KMS-11 (cell line): ENCODE data around the gene MALL.

Experiments
- H2AFZ ChIP-seq: fragments of 200-600 bp; sonication (generic); 2 replicates; pipeline ENCODE4 v1.6.1; 2016; ENCODE audit warnings: antibody characterized with exemption, mixed run types, low read depth
- H3K27ac ChIP-seq: fragments of 200-600 bp; sonication (generic); 2 replicates; pipeline ENCODE4 v1.6.1; 2016; ENCODE audit warnings: mild to moderate bottlenecking, mixed run types
- H3K27me3 ChIP-seq: fragments of 200-600 bp; sonication (generic); 2 replicates; pipeline ENCODE4 v1.6.1; 2017; ENCODE audit warnings: mild to moderate bottlenecking, low read depth, mixed run types, moderate library complexity; ENCODE audit not compliant: insufficient read depth
- H3K36me3 ChIP-seq: fragments of 200-600 bp; sonication (generic); 2 replicates; pipeline ENCODE4 v1.6.1; 2017; ENCODE audit warnings: mild to moderate bottlenecking, mixed run types; ENCODE audit not compliant: insufficient read depth
- H3K4me1 ChIP-seq: fragments of 200-600 bp; sonication (generic); 2 replicates; pipeline ENCODE4 v1.6.1; 2016; ENCODE audit warnings: mild to moderate bottlenecking, low read depth, mixed run types; ENCODE audit not compliant: poor library complexity, severe bottlenecking
- H3K4me2 ChIP-seq: fragments of 200-600 bp; sonication (generic); 2 replicates; pipeline ENCODE4 v1.7.0; 2016; ENCODE audit warnings: mild to moderate bottlenecking, mixed run types
- H3K4me3 ChIP-seq: fragments of 200-600 bp; sonication (generic); IDR thresholded peaks from 2 replicates; pipeline ENCODE4 v1.6.1; 2017; ENCODE audit warnings: low read depth, low read length, mixed read lengths; ENCODE audit not compliant: insufficient read depth
- H3K79me2 ChIP-seq: fragments of 200-600 bp; sonication (generic); 2 replicates; pipeline ENCODE4 v1.6.1; 2016; ENCODE audit warnings: low read depth, mixed run types; ENCODE audit not compliant: insufficient read depth
- H3K9ac ChIP-seq: fragments of 200-600 bp; sonication (generic); 2 replicates; pipeline ENCODE4 v1.6.1; 2016; ENCODE audit warnings: mild to moderate bottlenecking, mixed run types
- H4K20me1 ChIP-seq: fragments of 200-600 bp; sonication (generic); 2 replicates; pipeline ENCODE4 v1.6.1; 2016; ENCODE audit warnings: mild to moderate bottlenecking, mixed run types; ENCODE audit not compliant: insufficient read depth
- CTCF ChIP-seq: fragments of 200-600 bp; sonication (generic); conservative IDR thresholded peaks from 2 replicates; pipeline ENCODE4 v1.6.1; 2017; ENCODE audit warnings: low read depth, mild to moderate bottlenecking, antibody characterized with exemption, low read length, moderate library complexity, mixed read lengths

MALL gene

DNA sequence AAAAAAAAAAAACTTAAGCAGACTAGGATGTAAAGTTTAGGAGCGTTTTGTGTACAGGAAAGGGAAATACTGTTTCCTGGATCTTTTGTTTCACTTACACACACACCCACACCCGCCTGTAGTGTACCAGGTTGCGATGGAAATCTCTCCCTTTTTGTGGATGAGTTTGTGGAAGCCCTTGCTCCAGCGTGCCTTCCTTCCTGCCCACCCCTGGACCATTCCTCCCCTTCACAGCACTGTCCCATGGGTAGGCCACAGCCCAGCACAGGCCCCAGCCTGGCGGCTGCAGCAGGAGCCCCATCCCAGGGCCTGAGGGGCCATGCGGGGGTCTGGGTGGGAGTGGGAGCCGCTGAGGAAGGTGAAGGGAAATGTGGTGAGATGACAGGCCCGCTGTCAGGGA lies 15.1 kb downstream of the MALL start:
- no peak overlapping the region for H3K4me3 ChIP-seq
- H3K79me2 ChIP-seq: no peaks in the 10 kb centered on the region
- no peaks in the 10 kb centered on the region for H3K27me3 ChIP-seq
- H3K4me2 ChIP-seq: no peak overlapping the region
- no peaks in the 10 kb centered on the region for H3K36me3 ChIP-seq
- TF ChIP-seq CTCF: no peak
- no peaks in the 10 kb centered on the region for H3K4me1 ChIP-seq
- no peaks in the 10 kb centered on the region for H4K20me1 ChIP-seq
- no peak overlapping the region for H2AFZ ChIP-seq
- H3K9ac ChIP-seq: no peak overlapping the region
- H3K27ac ChIP-seq: no peak overlapping the region

GRCh38 chr2:110099471-110100225 lies 16.0 kb downstream of the MALL start:
- H4K20me1 ChIP-seq: no peaks in the 10 kb centered on the region
- H3K4me3 ChIP-seq: no peak overlapping the region
- no peak overlapping the region for H3K9ac ChIP-seq
- no peak overlapping the region for H3K4me2 ChIP-seq
- H3K27ac ChIP-seq: no peak overlapping the region
- H3K79me2 ChIP-seq: no peaks in the 10 kb centered on the region
- TF ChIP-seq CTCF: no peak
- no peaks in the 10 kb centered on the region for H3K36me3 ChIP-seq
- no peak overlapping the region for H2AFZ ChIP-seq
- no peaks in the 10 kb centered on the region for H3K27me3 ChIP-seq
- no peaks in the 10 kb centered on the region for H3K4me1 ChIP-seq

GRCh38 chr2:110099038-110099425 lies 16.6 kb downstream of the MALL start:
- Histone ChIP-seq H3K27me3 (no peaks in the 10 kb centered on the region), H3K36me3 (no peaks in the 10 kb centered on the region), H2AFZ (no peak overlapping the region), H3K4me2 (no peak overlapping the region), H3K27ac (no peak overlapping the region), H4K20me1 (no peaks in the 10 kb centered on the region), H3K79me2 (no peaks in the 10 kb centered on the region), H3K9ac (no peak overlapping the region), H3K4me1 (no peaks in the 10 kb centered on the region), H3K4me3 (no peak overlapping the region)
- no peak for TF ChIP-seq CTCF

GRCh38 chr2:110097506-110098220 lies 18.0 kb downstream of the MALL start:
- no peak overlapping the region for H3K27ac ChIP-seq
- H3K36me3 ChIP-seq: no peaks in the 10 kb centered on the region
- H3K79me2 ChIP-seq: no peaks in the 10 kb centered on the region
- H2AFZ ChIP-seq: no peak overlapping the region
- no peak for TF ChIP-seq CTCF
- no peaks in the 10 kb centered on the region for H3K27me3 ChIP-seq
- H3K9ac ChIP-seq: no peak overlapping the region
- H3K4me2 ChIP-seq: no peak overlapping the region
- no peaks in the 10 kb centered on the region for H3K4me1 ChIP-seq
- no peak overlapping the region for H3K4me3 ChIP-seq
- no peaks in the 10 kb centered on the region for H4K20me1 ChIP-seq
